Loucy (cell line): Measurements from ENCODE around the gene SSNA1.

Source experiments
- H2AFZ ChIP-seq: fragments of 200-600 bp; sonication (generic); 2 replicates; pipeline ENCODE4 v1.6.0; 2016; ENCODE audit warnings: antibody characterized with exemption, mild to moderate bottlenecking, low read length, moderate library complexity
- H3F3A ChIP-seq: fragments of 200-600 bp; 2 replicates; pipeline ENCODE4 v1.6.0; 2016; ENCODE audit warnings: antibody characterized with exemption, low read depth, mild to moderate bottlenecking
- H3K27me3 ChIP-seq: fragments of 200-600 bp; sonication (generic); 2 replicates; pipeline ENCODE4 v1.6.1; 2014; ENCODE audit warnings: low read length, mild to moderate bottlenecking; ENCODE audit not compliant: insufficient read depth, poor library complexity, severe bottlenecking
- H3K36me3 ChIP-seq: fragments of 200-600 bp; sonication (generic); 2 replicates; pipeline ENCODE4 v1.6.1; 2016; ENCODE audit warnings: low read length; ENCODE audit not compliant: insufficient read depth
- H3K4me1 ChIP-seq: fragments of 200-600 bp; sonication (generic); 2 replicates; pipeline ENCODE4 v1.5.1; 2014; ENCODE audit warnings: low read length, mild to moderate bottlenecking; ENCODE audit not compliant: insufficient read depth, poor library complexity, severe bottlenecking
- H3K4me2 ChIP-seq: fragments of 200-600 bp; sonication (generic); 2 replicates; pipeline ENCODE4 v1.6.0; 2014; ENCODE audit warnings: antibody characterized with exemption, low read length, low read depth, mild to moderate bottlenecking; ENCODE audit not compliant: poor library complexity, severe bottlenecking
- H3K4me3 ChIP-seq: fragments of 200-600 bp; sonication (generic); 2 replicates; pipeline ENCODE4 v1.5.1; 2014; ENCODE audit warnings: low read length, mild to moderate bottlenecking, mixed read lengths; ENCODE audit not compliant: poor library complexity, severe bottlenecking
- H3K79me2 ChIP-seq: fragments of 200-600 bp; sonication (generic); 2 replicates; pipeline ENCODE4 v1.6.1; 2014; ENCODE audit warnings: low read length; ENCODE audit not compliant: insufficient read depth
- H3K9ac ChIP-seq: fragments of 200-600 bp; sonication (generic); 2 replicates; pipeline ENCODE4 v1.6.0; 2014; ENCODE audit warnings: mild to moderate bottlenecking, low read depth, low read length, moderate library complexity; ENCODE audit not compliant: poor library complexity, severe bottlenecking
- H3K9me2 ChIP-seq: fragments of 200-600 bp; sonication (generic); replicated peaks from 2 replicates; pipeline ENCODE4 v1.6.1; 2016; ENCODE audit warnings: low read depth, low read length, mixed read lengths
- H3K9me3 ChIP-seq: fragments of 200-600 bp; sonication (generic); 2 replicates; pipeline ENCODE4 v1.6.1; 2014; ENCODE audit warnings: mild to moderate bottlenecking, antibody characterized with exemption, low read length, low read depth; ENCODE audit not compliant: insufficient read depth
- H4K20me1 ChIP-seq: fragments of 200-600 bp; sonication (generic); 2 replicates; pipeline ENCODE4 v1.6.0; 2014; ENCODE audit warnings: antibody characterized with exemption, low read length, mild to moderate bottlenecking; ENCODE audit not compliant: insufficient read depth, poor library complexity, severe bottlenecking
- EZH2phosphoT487 ChIP-seq: fragments of 200-600 bp; IDR thresholded peaks from 2 replicates; pipeline ENCODE4 v1.6.1; 2018; ENCODE audit warnings: antibody characterized with exemption, mild to moderate bottlenecking, moderate library complexity, borderline replicate concordance
- TF ChIP-seq, protein P1 (sequence below): fragments of 200-600 bp; sonication (generic); conservative IDR thresholded peaks from 2 replicates; pipeline ENCODE4 v1.5.1; 2014; ENCODE audit warnings: mild to moderate bottlenecking, antibody characterized with exemption, low read length

Gene SSNA1

GRCh38 chr9:137150617-137151457 lies 37.6 kb upstream of the SSNA1 start:
- no peaks in the 10 kb centered on the region for H3K27me3 ChIP-seq
- no peak overlapping the region for H2AFZ ChIP-seq
- H3K4me3 ChIP-seq: no peak overlapping the region
- no peaks in the 10 kb centered on the region for H4K20me1 ChIP-seq
- H3K9me2 ChIP-seq: no peaks in the 10 kb centered on the region
- no peak overlapping the region for H3K4me2 ChIP-seq
- H3F3A ChIP-seq: 0 out of 2 replicates have a peak, but pooled peaks cover 4% of the 10 kb centered on the region
- TF ChIP-seq, protein P1, sequence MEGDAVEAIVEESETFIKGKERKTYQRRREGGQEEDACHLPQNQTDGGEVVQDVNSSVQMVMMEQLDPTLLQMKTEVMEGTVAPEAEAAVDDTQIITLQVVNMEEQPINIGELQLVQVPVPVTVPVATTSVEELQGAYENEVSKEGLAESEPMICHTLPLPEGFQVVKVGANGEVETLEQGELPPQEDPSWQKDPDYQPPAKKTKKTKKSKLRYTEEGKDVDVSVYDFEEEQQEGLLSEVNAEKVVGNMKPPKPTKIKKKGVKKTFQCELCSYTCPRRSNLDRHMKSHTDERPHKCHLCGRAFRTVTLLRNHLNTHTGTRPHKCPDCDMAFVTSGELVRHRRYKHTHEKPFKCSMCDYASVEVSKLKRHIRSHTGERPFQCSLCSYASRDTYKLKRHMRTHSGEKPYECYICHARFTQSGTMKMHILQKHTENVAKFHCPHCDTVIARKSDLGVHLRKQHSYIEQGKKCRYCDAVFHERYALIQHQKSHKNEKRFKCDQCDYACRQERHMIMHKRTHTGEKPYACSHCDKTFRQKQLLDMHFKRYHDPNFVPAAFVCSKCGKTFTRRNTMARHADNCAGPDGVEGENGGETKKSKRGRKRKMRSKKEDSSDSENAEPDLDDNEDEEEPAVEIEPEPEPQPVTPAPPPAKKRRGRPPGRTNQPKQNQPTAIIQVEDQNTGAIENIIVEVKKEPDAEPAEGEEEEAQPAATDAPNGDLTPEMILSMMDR: no peak
- TF ChIP-seq EZH2phosphoT487: no peak
- no peaks in the 10 kb centered on the region for H3K79me2 ChIP-seq
- H3K36me3 ChIP-seq: no peaks in the 10 kb centered on the region
- no peaks in the 10 kb centered on the region for H3K9me3 ChIP-seq
- no peak overlapping the region for H3K9ac ChIP-seq
- H3K4me1 ChIP-seq: no peaks in the 10 kb centered on the region

DNA sequence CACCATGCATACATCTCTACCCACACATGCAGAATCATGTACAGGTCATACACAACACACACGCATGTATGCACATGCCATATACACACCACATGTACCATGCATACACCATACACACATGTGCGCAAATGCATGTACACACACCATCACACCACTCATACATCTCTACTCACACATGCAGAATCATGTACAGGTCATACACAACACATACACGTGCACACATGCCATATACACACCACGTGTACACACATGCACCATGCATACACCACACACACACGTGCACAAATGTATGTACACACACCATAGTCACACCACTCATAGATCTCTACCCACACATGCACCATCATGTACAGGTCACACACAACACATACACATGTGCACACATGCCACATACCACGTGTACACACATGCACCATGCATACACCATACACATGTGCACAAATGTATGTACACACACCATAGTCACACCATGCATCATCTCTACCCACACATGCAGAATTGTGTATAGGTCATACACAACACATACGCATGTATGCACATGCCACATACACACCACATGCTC lies 35.6 kb upstream of the SSNA1 start:
- no peaks in the 10 kb centered on the region for H3K9me3 ChIP-seq
- no peaks in the 10 kb centered on the region for H4K20me1 ChIP-seq
- no peak overlapping the region for H3K4me2 ChIP-seq
- H3K4me1 ChIP-seq: peaks cover 7% of the 10 kb centered on the region
- TF ChIP-seq, protein P1: no peak
- no peak for TF ChIP-seq EZH2phosphoT487
- H3K9me2 ChIP-seq: no peaks in the 10 kb centered on the region
- H3F3A ChIP-seq: 0 out of 2 replicates have a peak, but pooled peaks cover 4% of the 10 kb centered on the region
- H3K4me3 ChIP-seq: no peak overlapping the region
- no peaks in the 10 kb centered on the region for H3K36me3 ChIP-seq
- no peaks in the 10 kb centered on the region for H3K79me2 ChIP-seq
- no peaks in the 10 kb centered on the region for H3K27me3 ChIP-seq
- H3K9ac ChIP-seq: no peak overlapping the region
- H2AFZ ChIP-seq: no peak overlapping the region

DNA sequence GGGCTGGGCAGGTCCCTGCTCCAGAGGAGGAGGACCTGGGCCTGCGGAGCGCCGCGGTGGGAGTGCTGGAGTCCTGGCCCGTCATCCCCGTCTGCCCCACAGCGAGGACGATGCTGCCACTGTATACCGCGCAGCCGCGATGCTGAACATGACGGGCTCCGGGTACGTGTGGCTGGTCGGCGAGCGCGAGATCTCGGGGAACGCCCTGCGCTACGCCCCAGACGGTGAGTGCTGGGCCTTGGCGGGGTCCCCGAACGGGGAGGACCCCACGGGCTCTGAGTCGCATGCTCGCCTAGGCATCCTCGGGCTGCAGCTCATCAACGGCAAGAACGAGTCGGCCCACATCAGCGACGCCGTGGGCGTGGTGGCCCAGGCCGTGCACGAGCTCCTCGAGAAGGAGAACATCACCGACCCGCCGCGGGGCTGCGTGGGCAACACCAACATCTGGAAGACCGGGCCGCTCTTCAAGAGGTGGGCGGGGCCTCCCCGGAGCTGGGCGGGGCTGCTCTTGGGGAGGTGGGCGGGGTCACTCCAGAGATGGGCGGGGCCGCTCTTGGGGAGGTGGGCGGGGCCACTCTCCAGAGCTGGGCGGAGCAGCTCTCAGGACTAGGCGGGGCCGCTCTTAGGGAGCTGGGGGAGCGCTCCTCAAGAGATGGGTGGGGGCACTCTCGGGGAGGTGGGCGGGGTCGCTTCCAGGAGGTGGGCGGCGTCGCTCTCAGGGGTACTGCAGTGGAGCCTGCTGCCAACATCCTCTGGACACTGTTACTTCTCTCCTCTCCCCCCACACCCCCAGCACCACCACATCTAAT lies 31.7 kb upstream of the SSNA1 start:
- no peak overlapping the region for H3K4me3 ChIP-seq
- no peaks in the 10 kb centered on the region for H3F3A ChIP-seq
- no peaks in the 10 kb centered on the region for H3K9me2 ChIP-seq
- no peaks in the 10 kb centered on the region for H3K36me3 ChIP-seq
- no peaks in the 10 kb centered on the region for H4K20me1 ChIP-seq
- H3K9ac ChIP-seq: no peak overlapping the region
- H3K27me3 ChIP-seq: no peaks in the 10 kb centered on the region
- no peaks in the 10 kb centered on the region for H3K9me3 ChIP-seq
- TF ChIP-seq, protein P1: no peak
- TF ChIP-seq EZH2phosphoT487: no peak
- H2AFZ ChIP-seq: no peak overlapping the region
- H3K79me2 ChIP-seq: no peaks in the 10 kb centered on the region
- H3K4me2 ChIP-seq: no peak overlapping the region
- H3K4me1 ChIP-seq: peaks cover 28% of the 10 kb centered on the region
